SK-N-SH treated with all-trans-retinoic acid at 6 μM for 48 hours (cell line): Measurements from ENCODE around the gene SCG2.

Experiments
- ATAC-seq: fragments of 200-7000 bp; cut with Tn5 transposase; 3 replicates; pipeline ENCODE4 v1.9.1; 2020; ENCODE audit warnings: mild to moderate bottlenecking, moderate library complexity
- ARNTL ChIP-seq: fragments of 450-650 bp; formaldehyde crosslinking; IDR thresholded peaks from 2 replicates; pipeline ENCODE4 v1.5.0; 2020; ENCODE audit warnings: low read depth, mild to moderate bottlenecking, moderate library complexity, borderline replicate concordance
- CREB5 ChIP-seq: fragments of 250-450 bp; sonication (Bioruptor Pico); IDR thresholded peaks from 2 replicates; pipeline ENCODE4 v1.5.1; 2020; ENCODE audit warnings: low read depth, mild to moderate bottlenecking, moderate library complexity
- CSDC2 ChIP-seq: fragments of 250-450 bp; sonication (Bioruptor Pico); IDR thresholded peaks from 2 replicates; pipeline ENCODE4 v1.5.0; 2020; ENCODE audit warnings: mild to moderate bottlenecking, moderate library complexity
- ESRRG ChIP-seq: fragments of 250-450 bp; sonication (Bioruptor Pico); IDR thresholded peaks from 2 replicates; pipeline ENCODE4 v1.6.1; 2021; ENCODE audit warnings: mild to moderate bottlenecking
- GLIS3 ChIP-seq: fragments of 250-450 bp; sonication (Bioruptor Pico); IDR thresholded peaks from 2 replicates; pipeline ENCODE4 v1.5.0; 2020; ENCODE audit warnings: mild to moderate bottlenecking, moderate library complexity
- ISL1 ChIP-seq: fragments of 250-450 bp; sonication (Bioruptor Pico); IDR thresholded peaks from 2 replicates; pipeline ENCODE4 v2.1.2; 2022; ENCODE audit warnings: mild to moderate bottlenecking, moderate library complexity
- OSR1 ChIP-seq: fragments of 250-450 bp; sonication (Bioruptor Pico); IDR thresholded peaks from 2 replicates; pipeline ENCODE4 v1.8.0; 2022; ENCODE audit warnings: moderate library complexity, mild to moderate bottlenecking, inconsistent platforms
- SNAI2 ChIP-seq: fragments of 250-450 bp; sonication (Bioruptor Pico); IDR thresholded peaks from 2 replicates; pipeline ENCODE4 v1.5.0; 2020; ENCODE audit warnings: mild to moderate bottlenecking, moderate library complexity
- TCF4 ChIP-seq: fragments of 250-450 bp; sonication (Bioruptor Pico); IDR thresholded peaks from 2 replicates; pipeline ENCODE4 v1.8.0; 2021; ENCODE audit warnings: mild to moderate bottlenecking, moderate library complexity, borderline replicate concordance
- TOX ChIP-seq: fragments of 250-450 bp; sonication (Bioruptor Pico); IDR thresholded peaks from 2 replicates; pipeline ENCODE4 v1.8.0; 2021; ENCODE audit warnings: mild to moderate bottlenecking, moderate library complexity, borderline replicate concordance
- ZC3H10 ChIP-seq: fragments of 250-450 bp; sonication (Bioruptor Pico); IDR thresholded peaks from 2 replicates; pipeline ENCODE4 v1.5.1; 2021; ENCODE audit warnings: mild to moderate bottlenecking, moderate library complexity
- ZFP3 ChIP-seq: fragments of 250-450 bp; sonication (Bioruptor Pico); IDR thresholded peaks from 2 replicates; pipeline ENCODE4 v1.5.0; 2020; ENCODE audit warnings: mild to moderate bottlenecking, moderate library complexity
- ZNF565 ChIP-seq: fragments of 450-650 bp; formaldehyde crosslinking; conservative IDR thresholded peaks from 2 replicates; pipeline ENCODE4 v1.5.0; 2020; ENCODE audit warnings: low read depth, mild to moderate bottlenecking, moderate library complexity
- ZNF70 ChIP-seq: fragments of 450-650 bp; formaldehyde crosslinking; IDR thresholded peaks from 2 replicates; pipeline ENCODE4 v1.5.0; 2020; ENCODE audit warnings: mild to moderate bottlenecking, moderate library complexity
- TF ChIP-seq, protein P1 (sequence below): fragments of 250-450 bp; sonication (Bioruptor Pico); IDR thresholded peaks from 2 replicates; pipeline ENCODE4 v1.8.0; 2020; ENCODE audit warnings: mild to moderate bottlenecking, moderate library complexity, borderline replicate concordance
- TF ChIP-seq, protein P2 (sequence below): fragments of 250-450 bp; sonication (Bioruptor Pico); IDR thresholded peaks from 2 replicates; pipeline ENCODE4 v1.5.0; 2020; ENCODE audit warnings: mild to moderate bottlenecking, moderate library complexity

SCG2 gene

GRCh38 chr2:223597076-223597475, 5.1 kb downstream of the SCG2 start:
- TF ChIP-seq GLIS3 (CRISPR knock-in tag) (0 out of 2 replicates have a peak, but pooled peaks have one; percentile 39), TCF4 (CRISPR knock-in tag) (peak; percentile 38; the same call in 1 of the 2 replicates), ISL1 (CRISPR knock-in tag) (peak; percentile 77), ZC3H10 (CRISPR knock-in tag) (no peak), ZFP3 (CRISPR knock-in tag) (0 out of 2 replicates have a peak, but pooled peaks have one; percentile 36)
- TF ChIP-seq, protein P1, sequence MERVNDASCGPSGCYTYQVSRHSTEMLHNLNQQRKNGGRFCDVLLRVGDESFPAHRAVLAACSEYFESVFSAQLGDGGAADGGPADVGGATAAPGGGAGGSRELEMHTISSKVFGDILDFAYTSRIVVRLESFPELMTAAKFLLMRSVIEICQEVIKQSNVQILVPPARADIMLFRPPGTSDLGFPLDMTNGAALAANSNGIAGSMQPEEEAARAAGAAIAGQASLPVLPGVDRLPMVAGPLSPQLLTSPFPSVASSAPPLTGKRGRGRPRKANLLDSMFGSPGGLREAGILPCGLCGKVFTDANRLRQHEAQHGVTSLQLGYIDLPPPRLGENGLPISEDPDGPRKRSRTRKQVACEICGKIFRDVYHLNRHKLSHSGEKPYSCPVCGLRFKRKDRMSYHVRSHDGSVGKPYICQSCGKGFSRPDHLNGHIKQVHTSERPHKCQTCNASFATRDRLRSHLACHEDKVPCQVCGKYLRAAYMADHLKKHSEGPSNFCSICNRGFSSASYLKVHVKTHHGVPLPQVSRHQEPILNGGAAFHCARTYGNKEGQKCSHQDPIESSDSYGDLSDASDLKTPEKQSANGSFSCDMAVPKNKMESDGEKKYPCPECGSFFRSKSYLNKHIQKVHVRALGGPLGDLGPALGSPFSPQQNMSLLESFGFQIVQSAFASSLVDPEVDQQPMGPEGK = no peak
- TF ChIP-seq, protein P2, sequence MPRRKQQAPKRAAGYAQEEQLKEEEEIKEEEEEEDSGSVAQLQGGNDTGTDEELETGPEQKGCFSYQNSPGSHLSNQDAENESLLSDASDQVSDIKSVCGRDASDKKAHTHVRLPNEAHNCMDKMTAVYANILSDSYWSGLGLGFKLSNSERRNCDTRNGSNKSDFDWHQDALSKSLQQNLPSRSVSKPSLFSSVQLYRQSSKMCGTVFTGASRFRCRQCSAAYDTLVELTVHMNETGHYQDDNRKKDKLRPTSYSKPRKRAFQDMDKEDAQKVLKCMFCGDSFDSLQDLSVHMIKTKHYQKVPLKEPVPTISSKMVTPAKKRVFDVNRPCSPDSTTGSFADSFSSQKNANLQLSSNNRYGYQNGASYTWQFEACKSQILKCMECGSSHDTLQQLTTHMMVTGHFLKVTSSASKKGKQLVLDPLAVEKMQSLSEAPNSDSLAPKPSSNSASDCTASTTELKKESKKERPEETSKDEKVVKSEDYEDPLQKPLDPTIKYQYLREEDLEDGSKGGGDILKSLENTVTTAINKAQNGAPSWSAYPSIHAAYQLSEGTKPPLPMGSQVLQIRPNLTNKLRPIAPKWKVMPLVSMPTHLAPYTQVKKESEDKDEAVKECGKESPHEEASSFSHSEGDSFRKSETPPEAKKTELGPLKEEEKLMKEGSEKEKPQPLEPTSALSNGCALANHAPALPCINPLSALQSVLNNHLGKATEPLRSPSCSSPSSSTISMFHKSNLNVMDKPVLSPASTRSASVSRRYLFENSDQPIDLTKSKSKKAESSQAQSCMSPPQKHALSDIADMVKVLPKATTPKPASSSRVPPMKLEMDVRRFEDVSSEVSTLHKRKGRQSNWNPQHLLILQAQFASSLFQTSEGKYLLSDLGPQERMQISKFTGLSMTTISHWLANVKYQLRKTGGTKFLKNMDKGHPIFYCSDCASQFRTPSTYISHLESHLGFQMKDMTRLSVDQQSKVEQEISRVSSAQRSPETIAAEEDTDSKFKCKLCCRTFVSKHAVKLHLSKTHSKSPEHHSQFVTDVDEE (CRISPR knock-in tag) = no peak
- no peak for ATAC-seq

- no peak for ATAC-seq
- no peak for TF ChIP-seq ZFP3 (CRISPR knock-in tag)
- 0 out of 2 replicates have a peak, but pooled peaks have one; percentile 29 for TF ChIP-seq SNAI2
- TF ChIP-seq CREB5 (CRISPR knock-in tag) = no peak
- TF ChIP-seq GLIS3 (CRISPR knock-in tag) = peak; percentile 75
- TF ChIP-seq OSR1 (CRISPR knock-in tag) = no peak
- no peak; the same call in 1 of the 2 replicates for TF ChIP-seq ESRRG (CRISPR knock-in tag)
- TF ChIP-seq CSDC2 (CRISPR knock-in tag) = no peak
- no peak for TF ChIP-seq TOX (CRISPR knock-in tag)
- TF ChIP-seq, all 23 proteins: peak for 2
Observed at GRCh38 chr2:223596208-223596607, 6.0 kb downstream of the SCG2 start.

DNA sequence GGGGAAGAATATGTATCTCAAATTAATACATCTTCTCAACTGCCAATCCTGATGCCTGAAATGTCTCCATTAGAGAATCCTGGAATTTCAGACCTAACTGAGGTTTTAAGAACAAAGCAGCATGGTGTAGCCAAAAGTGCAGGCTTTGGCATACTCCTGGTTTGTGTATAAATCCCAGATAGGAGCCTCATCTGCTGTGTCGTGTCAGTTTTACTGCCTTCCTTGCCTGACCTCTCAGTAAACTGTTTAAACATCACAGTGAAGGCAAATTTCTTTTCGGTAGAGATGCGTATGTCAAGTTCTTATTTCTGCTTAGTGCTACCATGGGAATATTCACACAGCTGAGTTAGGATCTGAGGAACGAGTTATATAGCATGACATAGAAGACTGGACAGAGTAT, 7.3 kb downstream of the SCG2 start:
- ATAC-seq = peak; percentile 30

GRCh38 chr2:223594259-223594658, 7.9 kb downstream of the SCG2 start:
- ATAC-seq = peak; percentile 56
- TF ChIP-seq ZNF70 (CRISPR knock-in tag) = peak; percentile 86
- TF ChIP-seq ISL1 (CRISPR knock-in tag) = peak; percentile 41; the same call in 1 of the 2 replicates
- peak; percentile 81; the same call in 1 of the 2 replicates for TF ChIP-seq TCF4 (CRISPR knock-in tag)
- TF ChIP-seq, protein P2 (CRISPR knock-in tag) = peak; percentile 56; the same call in 1 of the 2 replicates
- TF ChIP-seq ARNTL (CRISPR knock-in tag) = no peak
- TF ChIP-seq GLIS3 (CRISPR knock-in tag) = peak; percentile 56; the same call in 1 of the 2 replicates
- TF ChIP-seq ZNF565 (CRISPR knock-in tag) = 0 out of 2 replicates have a peak, but pooled peaks have one; percentile 61
- TF ChIP-seq CREB5 (CRISPR knock-in tag) = no peak
- TF ChIP-seq, all 23 proteins: peak for 6

More for the DNA sequence above, 7.3 kb downstream of the SCG2 start:
- TF ChIP-seq TCF4 (CRISPR knock-in tag) = 0 out of 2 replicates have a peak, but pooled peaks have one; percentile 9
- peak; percentile 35; the same call in 1 of the 2 replicates for TF ChIP-seq ZNF565 (CRISPR knock-in tag)
- no peak for TF ChIP-seq CREB5 (CRISPR knock-in tag)
- no peak for TF ChIP-seq CSDC2 (CRISPR knock-in tag)
- TF ChIP-seq ESRRG (CRISPR knock-in tag) = peak; percentile 27; the same call in 1 of the 2 replicates
- 0 out of 2 replicates have a peak, but pooled peaks have one; percentile 9 for TF ChIP-seq SNAI2
